Keratinocyte (primary cell): ENCODE results near the gene TMEM87A.

Source experiments
- CTCF ChIP-seq, 3 experiments: IDR thresholded peaks in 1 of 3; conservative IDR thresholded peaks in 1 of 3; optimal IDR thresholded peaks in 1 of 3; 2 replicates in 2 of 3; 3 replicates in 1 of 3; pipeline versions ENCODE3 to v1.5.1; 2011; ENCODE audit warnings: low read length in 3 of 3, mild to moderate bottlenecking in 3 of 3, moderate library complexity in 2 of 3, control low read depth in 1 of 3, inconsistent platforms in 1 of 3; ENCODE audit not compliant: insufficient read depth in 2 of 3; ENCODE audit errors: extremely low read depth in 1 of 3
- EZH2 ChIP-seq: IDR thresholded peaks from one replicate; pipeline ENCODE4 v1.6.1; 2012; ENCODE audit warnings: inconsistent platforms, mild to moderate bottlenecking, low read length, moderate library complexity

- TF ChIP-seq CTCF (optimal IDR thresholded peaks at IDR 0.05 in 1 of 3, IDR thresholded peaks at IDR 0.05 in 1 of 3, conservative IDR thresholded peaks at IDR 0.05 in 1 of 3; ENCODE audit: extremely low read depth in 1 of 3, insufficient read depth in 2 of 3, low read length in 3 of 3) (no peak), EZH2 (no peak)
Observed at GRCh38 chr15:42166225-42166940, 106.8 kb downstream of the TMEM87A start.
